ENCODE results near the gene NOTCH1. TPM values are rescaled to one million over a fixed set of nuclear protein-coding genes. Genes with fewer than 3 reads are reported as not detected.

Gene NOTCH1
- total RNA-seq, 4 donors from 2014 or later = 48.6 to 90.6 (median 58.8) TPM

DNA sequence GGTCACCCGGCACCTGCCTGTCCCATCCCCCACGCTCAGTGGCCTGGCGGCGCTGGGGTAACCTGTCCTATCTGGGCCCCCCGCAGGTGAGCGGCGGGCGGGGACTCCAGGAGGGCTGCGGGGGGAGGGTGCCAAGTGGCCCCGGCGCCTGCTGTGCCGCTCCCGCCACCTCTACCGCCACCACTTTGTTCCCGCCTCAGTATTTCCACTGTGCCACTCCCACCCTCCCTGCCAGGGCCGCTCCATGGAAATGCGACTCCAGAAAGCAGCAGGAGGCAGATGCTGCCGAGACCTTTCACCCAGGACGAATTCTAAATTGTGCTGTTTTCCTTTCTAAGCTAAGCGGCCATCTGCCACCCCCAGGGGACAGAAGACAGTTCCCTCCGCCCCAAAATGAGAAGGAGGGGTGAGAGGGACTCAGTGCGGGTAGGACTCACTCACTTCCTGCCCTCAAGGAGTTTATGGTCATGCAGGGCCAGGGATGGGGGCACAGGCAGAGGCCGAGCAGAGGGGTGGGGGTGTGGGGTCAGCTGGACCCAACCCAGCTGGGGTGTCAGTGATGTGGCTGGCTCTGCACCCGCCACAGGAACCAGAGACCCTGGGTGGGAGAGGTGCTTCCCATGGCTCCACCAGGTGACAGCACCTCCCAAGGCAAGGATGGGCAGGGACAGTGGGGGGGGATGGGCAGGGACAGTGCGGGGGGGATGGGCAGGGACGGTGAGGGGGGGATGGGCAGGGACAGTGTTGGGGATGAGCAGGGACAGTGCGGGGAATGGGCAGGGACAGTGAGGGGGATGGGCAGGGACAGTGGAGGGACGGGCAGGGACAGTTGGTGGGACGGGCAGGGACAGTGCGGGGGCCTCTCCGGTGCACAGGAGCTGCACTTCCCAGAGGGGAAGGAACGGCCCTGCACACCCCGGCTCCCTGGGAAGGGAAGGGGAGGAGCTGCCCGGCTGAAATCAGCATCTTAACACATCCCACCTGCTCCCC lies 17.8 kb downstream of the NOTCH1 start:
- no peaks in the 10 kb centered on the region for H3K27me3 ChIP-seq
- H3K4me3 ChIP-seq = no peak overlapping the region
- no peak for DNase-seq (ENCODE audit: extremely low spot score)
- TF ChIP-seq POLR2A (IDR thresholded peaks at IDR 0.05; ENCODE audit: low read depth) (no peak), POLR2AphosphoS5 (IDR thresholded peaks at IDR 0.05) (no peak), EP300 (IDR thresholded peaks at IDR 0.05) (no peak)
- TF ChIP-seq, protein P1, sequence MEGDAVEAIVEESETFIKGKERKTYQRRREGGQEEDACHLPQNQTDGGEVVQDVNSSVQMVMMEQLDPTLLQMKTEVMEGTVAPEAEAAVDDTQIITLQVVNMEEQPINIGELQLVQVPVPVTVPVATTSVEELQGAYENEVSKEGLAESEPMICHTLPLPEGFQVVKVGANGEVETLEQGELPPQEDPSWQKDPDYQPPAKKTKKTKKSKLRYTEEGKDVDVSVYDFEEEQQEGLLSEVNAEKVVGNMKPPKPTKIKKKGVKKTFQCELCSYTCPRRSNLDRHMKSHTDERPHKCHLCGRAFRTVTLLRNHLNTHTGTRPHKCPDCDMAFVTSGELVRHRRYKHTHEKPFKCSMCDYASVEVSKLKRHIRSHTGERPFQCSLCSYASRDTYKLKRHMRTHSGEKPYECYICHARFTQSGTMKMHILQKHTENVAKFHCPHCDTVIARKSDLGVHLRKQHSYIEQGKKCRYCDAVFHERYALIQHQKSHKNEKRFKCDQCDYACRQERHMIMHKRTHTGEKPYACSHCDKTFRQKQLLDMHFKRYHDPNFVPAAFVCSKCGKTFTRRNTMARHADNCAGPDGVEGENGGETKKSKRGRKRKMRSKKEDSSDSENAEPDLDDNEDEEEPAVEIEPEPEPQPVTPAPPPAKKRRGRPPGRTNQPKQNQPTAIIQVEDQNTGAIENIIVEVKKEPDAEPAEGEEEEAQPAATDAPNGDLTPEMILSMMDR (IDR thresholded peaks at IDR 0.05) = no peak
- intact Hi-C loops (cut with DNase I) = loop anchor here (5.0 kb wide), 1 partner anchor 41 kb away; no protein-coding TSS in a partner anchor
- WGBS = 55% methylated on average over 29 of the region's 34 CpGs
- peaks cover 81 to 100% (median 98%) of the 10 kb centered on the region in 4 donors for H3K4me1 ChIP-seq
- H3K9me3 ChIP-seq = no peaks in the 10 kb centered on the region
- peaks cover 2 to 11% (median 9%) of the 10 kb centered on the region in 4 donors for H3K36me3 ChIP-seq
- H3K27ac ChIP-seq (replicated peaks in 1 of 4) = peak overlapping the region; percentile 72 to 79 (median 76)

DNA sequence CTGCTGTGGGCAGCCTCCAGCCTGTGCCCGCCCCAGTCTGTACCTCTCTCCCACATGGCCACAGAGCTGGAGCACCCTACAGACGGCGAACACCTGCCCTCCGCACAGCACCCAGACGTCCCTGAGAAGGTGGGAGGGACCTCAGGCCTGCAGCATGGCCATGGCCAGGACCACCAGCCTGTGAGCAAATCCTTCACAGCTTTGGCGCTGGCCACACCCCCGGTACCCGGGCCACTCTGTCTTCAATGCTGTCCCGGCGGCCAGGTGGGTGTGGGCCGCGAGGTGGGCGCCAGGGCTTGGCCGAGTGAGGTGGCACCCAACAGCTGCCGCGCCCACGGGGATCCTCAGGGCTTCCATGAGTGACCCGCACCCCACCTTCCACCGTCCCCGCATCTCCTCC lies 18.7 kb downstream of the NOTCH1 start:
- intact Hi-C loops (cut with DNase I) = loop anchor here (5.0 kb wide), 1 partner anchor 40 kb away; no protein-coding TSS in a partner anchor
- H3K9me3 ChIP-seq = no peaks in the 10 kb centered on the region
- no peaks in the 10 kb centered on the region for H3K27me3 ChIP-seq
- no peak for TF ChIP-seq POLR2AphosphoS5 (IDR thresholded peaks at IDR 0.05)
- H3K4me3 ChIP-seq = peak overlapping the region in 2 of 4 donors; percentile 7 to 16
- peaks cover 7 to 19% (median 18%) of the 10 kb centered on the region in 4 donors for H3K36me3 ChIP-seq
- H3K4me1 ChIP-seq = peaks cover 78 to 99% (median 98%) of the 10 kb centered on the region in 4 donors
- H3K27ac ChIP-seq (replicated peaks in 1 of 4) = peak overlapping the region; percentile 72 to 79 (median 76)
- no peak for DNase-seq (ENCODE audit: extremely low spot score)
- 84% methylated on average over 11 of the region's 20 CpGs for WGBS

DNA sequence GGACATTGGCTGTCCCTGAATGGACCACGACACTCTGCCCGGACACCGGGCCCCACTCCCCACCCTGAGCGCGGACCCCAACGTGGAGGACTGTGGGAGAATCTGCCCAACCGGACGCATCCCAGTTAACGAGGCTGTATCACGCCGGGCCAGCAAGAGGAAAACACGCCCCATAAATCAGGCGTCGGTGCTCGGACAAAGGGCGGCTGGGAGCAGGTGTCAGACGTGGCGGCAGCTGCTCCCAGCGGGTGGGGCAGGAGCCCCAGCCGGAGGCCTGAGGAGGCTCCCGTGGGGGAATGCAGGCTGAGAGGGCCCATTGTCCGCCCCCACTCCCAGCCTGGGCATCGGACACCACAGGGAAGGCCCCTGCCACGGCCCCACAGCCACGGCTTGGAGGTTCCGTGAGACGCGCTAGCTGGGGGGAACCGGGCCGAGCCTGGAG lies 19.2 kb downstream of the NOTCH1 start:
- H3K36me3 ChIP-seq = peaks cover 7 to 23% (median 21%) of the 10 kb centered on the region in 4 donors
- H3K9me3 ChIP-seq = no peaks in the 10 kb centered on the region
- peak overlapping the region; percentile 72 to 79 (median 76) for H3K27ac ChIP-seq (replicated peaks in 1 of 4)
- no peaks in the 10 kb centered on the region for H3K27me3 ChIP-seq
- TF ChIP-seq EP300 (IDR thresholded peaks at IDR 0.05) (no peak), POLR2A (IDR thresholded peaks at IDR 0.05; ENCODE audit: low read depth) (no peak), POLR2AphosphoS5 (IDR thresholded peaks at IDR 0.05) (no peak)
- TF ChIP-seq, protein P1 (IDR thresholded peaks at IDR 0.05) = no peak
- intact Hi-C loops (cut with DNase I) = loop anchor here (5.0 kb wide), 1 partner anchor 39 kb away; no protein-coding TSS in a partner anchor
- 46% methylated on average over 19 of the region's 30 CpGs for WGBS
- peak overlapping the region in 3 of 4 donors; percentile 7 to 16 (median 13) for H3K4me3 ChIP-seq
- DNase-seq (ENCODE audit: extremely low spot score) = no peak
- H3K4me1 ChIP-seq = peaks cover 74 to 96% (median 94%) of the 10 kb centered on the region in 4 donors

DNA sequence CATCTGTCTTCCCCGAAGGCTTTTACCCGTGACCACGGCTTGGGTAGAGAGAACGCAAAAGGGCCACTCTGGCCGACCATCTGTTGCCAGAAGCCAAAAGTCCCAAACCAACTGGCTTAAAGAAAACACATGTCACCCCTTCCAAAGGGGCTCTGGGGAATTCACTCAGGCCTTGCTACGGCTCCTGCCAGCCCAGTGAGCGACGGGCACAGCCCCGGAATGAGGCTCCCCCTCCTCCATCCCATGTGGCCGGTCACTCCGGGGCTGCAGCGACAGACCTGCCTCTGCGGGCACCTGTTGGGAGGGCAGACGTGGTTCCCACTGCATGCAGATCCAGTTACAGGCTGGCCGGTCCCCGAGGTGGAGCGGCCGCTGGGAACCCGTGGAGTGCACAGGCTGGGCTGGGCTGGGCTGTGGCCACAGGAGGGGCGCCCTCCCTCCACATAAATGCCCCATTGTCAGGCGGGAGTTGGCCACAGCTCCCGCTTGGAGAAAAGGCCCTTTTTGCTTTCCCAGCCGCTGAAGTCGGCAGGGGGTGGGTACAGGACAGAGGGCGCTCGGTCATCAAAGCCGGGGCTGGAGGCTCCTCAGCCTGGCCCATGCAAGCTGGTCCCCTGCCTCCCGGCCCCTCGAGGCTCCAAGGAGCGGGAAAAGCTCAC lies 19.9 kb downstream of the NOTCH1 start:
- intact Hi-C loops (cut with DNase I) = loop anchor here (5.0 kb wide), 1 partner anchor 39 kb away; no protein-coding TSS in a partner anchor
- peak overlapping the region; percentile 3 to 16 (median 10) for H3K4me3 ChIP-seq
- H3K27ac ChIP-seq (replicated peaks in 1 of 4) = peak overlapping the region; percentile 72 to 79 (median 76)
- 30% methylated on average over 26 of the region's 30 CpGs for WGBS
- H3K4me1 ChIP-seq = peaks cover 73 to 96% (median 92%) of the 10 kb centered on the region in 4 donors
- H3K36me3 ChIP-seq = peaks cover 7 to 30% (median 28%) of the 10 kb centered on the region in 4 donors
- DNase-seq (ENCODE audit: extremely low spot score) = no peak
- TF ChIP-seq, protein P1 (IDR thresholded peaks at IDR 0.05) = peak; percentile 3 to 36 (median 31)
- TF ChIP-seq POLR2AphosphoS5 (IDR thresholded peaks at IDR 0.05) (peak in 1 of 2 donors; percentile 26), EP300 (IDR thresholded peaks at IDR 0.05) (no peak)
- no peaks in the 10 kb centered on the region for H3K27me3 ChIP-seq
- no peaks in the 10 kb centered on the region for H3K9me3 ChIP-seq
